ENCODE data around the gene NAA60.

Gene NAA60

GRCh38 chr16:3480901-3481695, 37.6 kb downstream of the NAA60 start:
- DNase-seq (ENCODE audit: low read depth in 1 of 2, low spot score in 1 of 2), result no peak
- in situ Hi-C loops (cut with HindIII; ENCODE audit: low pct_unique_long_range_greater_than_20kb, low sequenced_read_pairs), result no loop called here
- no peak for TF ChIP-seq JUND (IDR thresholded peaks at IDR 0.05; ENCODE audit: low read depth)

GRCh38 chr16:3481696-3482658, 38.5 kb downstream of the NAA60 start:
- TF ChIP-seq JUND (IDR thresholded peaks at IDR 0.05; ENCODE audit: low read depth), result no peak
- in situ Hi-C loops (cut with HindIII; ENCODE audit: low pct_unique_long_range_greater_than_20kb, low sequenced_read_pairs), result no loop called here

GRCh38 chr16:3482659-3483241, 39.3 kb downstream of the NAA60 start:
- TF ChIP-seq JUND (IDR thresholded peaks at IDR 0.05; ENCODE audit: low read depth), result no peak
- no peak for DNase-seq (ENCODE audit: low read depth in 1 of 2, low spot score in 1 of 2)
- in situ Hi-C loops (cut with HindIII; ENCODE audit: low pct_unique_long_range_greater_than_20kb, low sequenced_read_pairs), result no loop called here

More at GRCh38 chr16:3481696-3482658, 38.5 kb downstream of the NAA60 start:
- no peak for DNase-seq (ENCODE audit: low read depth in 1 of 2, low spot score in 1 of 2)

- TF ChIP-seq JUND (IDR thresholded peaks at IDR 0.05; ENCODE audit: low read depth), result no peak
- in situ Hi-C loops (cut with HindIII; ENCODE audit: low pct_unique_long_range_greater_than_20kb, low sequenced_read_pairs), result no loop called here
- DNase-seq (ENCODE audit: low read depth in 1 of 2, low spot score in 1 of 2), result no peak
Measured at GRCh38 chr16:3484318-3485096, 41.0 kb downstream of the NAA60 start.

- in situ Hi-C loops (cut with HindIII; ENCODE audit: low pct_unique_long_range_greater_than_20kb, low sequenced_read_pairs), result no loop called here
- DNase-seq (ENCODE audit: low read depth in 1 of 2, low spot score in 1 of 2), result no peak
- no peak for TF ChIP-seq JUND (IDR thresholded peaks at IDR 0.05; ENCODE audit: low read depth)
Measured at GRCh38 chr16:3485097-3485745, 41.7 kb downstream of the NAA60 start.

GRCh38 chr16:3485821-3486505, 42.5 kb downstream of the NAA60 start:
- no peak for TF ChIP-seq JUND (IDR thresholded peaks at IDR 0.05; ENCODE audit: low read depth)
- DNase-seq (ENCODE audit: low read depth in 1 of 2, low spot score in 1 of 2), result no peak
- in situ Hi-C loops (cut with HindIII; ENCODE audit: low pct_unique_long_range_greater_than_20kb, low sequenced_read_pairs), result no loop called here

GRCh38 chr16:3486506-3487215, 43.2 kb downstream of the NAA60 start:
- no peak for DNase-seq (ENCODE audit: low read depth in 1 of 2, low spot score in 1 of 2)
- in situ Hi-C loops (cut with HindIII; ENCODE audit: low pct_unique_long_range_greater_than_20kb, low sequenced_read_pairs), result no loop called here
- TF ChIP-seq JUND (IDR thresholded peaks at IDR 0.05; ENCODE audit: low read depth), result no peak

DNA sequence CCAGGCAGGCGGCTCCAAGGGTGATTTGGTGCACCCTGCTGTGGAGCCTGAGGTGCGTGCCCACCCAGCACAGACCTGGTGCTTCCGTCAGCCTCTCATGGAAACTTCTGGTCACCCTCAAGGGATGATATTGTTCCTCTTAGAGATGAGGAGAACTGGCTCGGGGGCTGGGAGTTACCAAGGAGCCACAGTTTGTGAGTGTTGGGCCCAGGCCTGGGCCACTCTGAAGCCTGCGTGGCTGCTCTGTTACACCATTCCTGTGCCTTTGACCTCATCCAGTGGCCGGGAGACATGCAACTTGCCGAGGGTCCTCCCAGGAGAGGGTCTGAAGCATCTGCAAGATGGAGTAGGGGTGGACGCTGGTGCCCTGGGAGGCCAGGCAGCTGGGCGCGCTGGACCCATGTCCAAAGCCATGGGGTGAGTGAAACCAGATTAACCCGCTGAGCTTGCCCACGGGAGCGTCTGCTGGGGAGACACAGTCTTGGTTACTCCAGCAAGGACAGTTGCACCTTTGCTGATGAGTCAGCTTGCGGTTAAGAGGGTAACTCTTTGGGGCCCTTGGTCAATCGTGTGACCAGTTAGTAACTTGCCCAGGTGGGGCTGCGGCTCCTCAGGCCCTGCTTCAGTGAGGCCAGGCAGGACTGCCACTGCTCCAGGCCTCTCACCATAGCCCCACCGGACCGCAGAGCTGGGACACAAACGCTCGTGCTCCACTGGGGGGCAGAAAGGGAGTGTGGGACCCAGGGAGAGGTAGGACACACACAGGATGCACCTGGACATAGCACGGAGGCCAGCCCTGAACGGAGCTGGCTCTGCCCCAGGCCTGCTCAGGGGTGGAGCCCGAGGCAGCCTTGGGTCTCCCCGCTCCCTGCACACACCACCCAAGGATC, 44.3 kb downstream of the NAA60 start:
- TF ChIP-seq JUND (IDR thresholded peaks at IDR 0.05; ENCODE audit: low read depth), result no peak
- DNase-seq (ENCODE audit: low read depth in 1 of 2, low spot score in 1 of 2), result peak in 1 of 2 experiments; percentile 26
- in situ Hi-C loops (cut with HindIII; ENCODE audit: low pct_unique_long_range_greater_than_20kb, low sequenced_read_pairs), result no loop called here

- DNase-seq (ENCODE audit: low read depth in 1 of 2, low spot score in 1 of 2), result no peak
- TF ChIP-seq JUND (IDR thresholded peaks at IDR 0.05; ENCODE audit: low read depth), result no peak
- in situ Hi-C loops (cut with HindIII; ENCODE audit: low pct_unique_long_range_greater_than_20kb, low sequenced_read_pairs), result no loop called here
Measured at GRCh38 chr16:3488801-3489200, 45.3 kb downstream of the NAA60 start.

Measured in T47D (cell line).